ENCODE data around the gene TGIF2. TPM values are rescaled to one million over a fixed set of nuclear protein-coding genes. Genes with fewer than 3 reads are reported as not detected.

TGIF2 gene
- total and polyA plus RNA-seq, 2 of the 4 experiments (the other 2 are of a cell fraction) = 9.7 to 12.7 TPM

DNA sequence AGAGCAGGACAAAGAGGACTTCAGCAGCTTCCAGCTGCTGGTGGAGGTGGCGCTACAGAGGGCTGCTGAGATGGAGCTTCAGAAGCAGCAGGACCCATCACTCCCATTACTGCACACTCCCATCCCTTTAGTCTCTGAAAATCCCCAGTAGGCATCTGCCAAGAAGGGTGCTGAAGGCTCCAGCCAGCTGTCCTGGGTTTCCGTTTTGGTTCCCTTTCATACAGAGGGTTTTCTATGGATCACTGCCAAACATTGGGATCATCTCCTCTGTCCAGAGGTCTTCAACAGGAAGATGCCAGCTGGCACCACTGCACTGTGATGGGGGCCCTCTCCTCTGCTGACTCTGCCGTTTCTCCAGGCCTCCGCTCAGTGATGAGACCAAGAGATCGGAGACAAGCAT lies 17.9 kb downstream of the TGIF2 start:
- Histone ChIP-seq H3K4me2 (ENCODE audit: low read depth, low read length) (no peak overlapping the region), H2BK120ac (ENCODE audit: low read depth, low read length) (no peak overlapping the region), H2AFZ (replicated peaks; ENCODE audit: low read length, poor library complexity) (no peak overlapping the region), H3K79me1 (ENCODE audit: low read depth in 1 of 2, low read length in 2 of 2) (no peaks in the 10 kb centered on the region), H4K5ac (ENCODE audit: low read depth, low read length) (no peak overlapping the region), H4K91ac (ENCODE audit: insufficient read depth, low read depth, low read length) (no peak overlapping the region), H2BK5ac (ENCODE audit: low read depth, low read length, poor library complexity, severe bottlenecking) (no peak overlapping the region), H3K9ac (ENCODE audit: low read depth, low read length) (no peak overlapping the region), H3K18ac (ENCODE audit: low read depth, low read length) (no peak overlapping the region), H2AK5ac (ENCODE audit: low read depth, low read length) (no peak overlapping the region), H3K14ac (replicated peaks; ENCODE audit: low read depth, low read length) (no peak overlapping the region), H3K56ac (ENCODE audit: extremely low read depth, insufficient read depth, low read length) (no peak overlapping the region), H2BK20ac (ENCODE audit: low read depth, low read length) (no peak overlapping the region), H3K27ac (ENCODE audit: insufficient read depth, low read length) (no peak overlapping the region), H3K9me3 (ENCODE audit: control insufficient read depth, insufficient read depth, low read length) (no peaks in the 10 kb centered on the region), H3K4me3 (ENCODE audit: insufficient read depth, low read depth, low read length) (no peak overlapping the region), H3K36me3 (ENCODE audit: control insufficient read depth, insufficient read depth, low read length) (peaks cover 16% of the 10 kb centered on the region), H2BK15ac (ENCODE audit: low read depth, low read length) (no peak overlapping the region), H3K4ac (ENCODE audit: low read depth, low read length) (no peak overlapping the region), H3K27me3 (ENCODE audit: control insufficient read depth, insufficient read depth, low read length) (no peaks in the 10 kb centered on the region), H4K8ac (ENCODE audit: low read depth in 2 of 2, low read length in 2 of 2) (no peak overlapping the region), H4K20me1 (ENCODE audit: insufficient read depth, low read length) (no peaks in the 10 kb centered on the region; the same call in 1 of the 2 replicates), H3K23ac (ENCODE audit: low read depth, low read length) (no peak overlapping the region), H2AK9ac (replicated peaks; ENCODE audit: low read depth, low read length, poor library complexity) (no peak overlapping the region), H3K9me1 (ENCODE audit: insufficient read depth, low read length) (no peaks in the 10 kb centered on the region), H3K4me1 (ENCODE audit: control insufficient read depth, insufficient read depth, low read length) (no peaks in the 10 kb centered on the region)
- BruUV-seq (replicated peaks) = no TSS peak
- no peak for DNase-seq
- no peak for ATAC-seq (ENCODE audit: low read depth)
- 52% methylated on average over 4 of the region's 5 CpGs; no CpG with 5 or more reads in 1 of the 2 experiments for WGBS, 2 experiments (ENCODE audit: extremely low coverage in 2 of 2, insufficient read length in 1 of 2)
- in situ Hi-C loops (cut with MboI; ENCODE audit: low sequenced_read_pairs) (no loop called here), dilution Hi-C loops (cut with HindIII; ENCODE audit: low sequenced_read_pairs, unreplicated experiment) (no loop called here), intact Hi-C loops (cut with micrococcal nuclease) (no loop called here)
- TF ChIP-seq NFE2L2 (IDR thresholded peaks at IDR 0.05; ENCODE audit: low read depth, low read length) (no peak), CEBPB (IDR thresholded peaks at IDR 0.05; ENCODE audit: low read depth, low read length) (no peak), MAZ (IDR thresholded peaks at IDR 0.05; ENCODE audit: borderline replicate concordance, low read depth, low read length) (no peak), BHLHE40 (IDR thresholded peaks at IDR 0.05; ENCODE audit: low read depth, low read length) (no peak), POLR2A (IDR thresholded peaks at IDR 0.05; ENCODE audit: low read depth, low read length) (no peak)
- POLR2A ChIA-PET (ENCODE audit: unreplicated experiment) = no interaction called here
- CTCF ChIA-PET = no interaction called here

All from IMR-90 (cell line).